BLaER1 treated with 17β-estradiol and CSF1 and Interleukin-3, amounts not matched to agents 10 nM and 100 nM (cell line): ENCODE data around the gene PAX6.
"Not testable (repeated sequence)": the region's sequence is repeated elsewhere in the genome, so short reads cannot be mapped to it uniquely, and the experiment has no call there.

Experiments
- H3K27ac ChIP-seq, 11 experiments: shearing (Covaris generic); formaldehyde crosslinking; 2 replicates each; pipeline ENCODE4 v1.8.1; 2022
- H3K27me3 ChIP-seq, 11 experiments: shearing (Covaris generic); formaldehyde crosslinking; 2 replicates each; pipeline ENCODE4 v1.8.1; 2022
- H3K36me3 ChIP-seq, 11 experiments: shearing (Covaris generic); formaldehyde crosslinking; 2 replicates each; pipeline ENCODE4 v1.8.1; 2022
- H3K4me1 ChIP-seq, 10 experiments: shearing (Covaris generic); formaldehyde crosslinking; 2 replicates each; pipeline ENCODE4 v1.8.1; 2022
- H3K4me2 ChIP-seq, 11 experiments: shearing (Covaris generic); formaldehyde crosslinking; 2 replicates each; pipeline ENCODE4 v1.8.1; 2022
- H3K4me3 ChIP-seq, 10 experiments: shearing (Covaris generic); formaldehyde crosslinking; 2 replicates each; pipeline ENCODE4 v1.8.1; 2022
- H3K9ac ChIP-seq, 11 experiments: shearing (Covaris generic); formaldehyde crosslinking; 2 replicates each; pipeline ENCODE4 v1.8.1; 2022
- H3K9me3 ChIP-seq, 11 experiments: shearing (Covaris generic); formaldehyde crosslinking; replicated peaks in 1 of 11; 2 replicates each; pipeline ENCODE4 v1.8.1; 2022
- H4K20me1 ChIP-seq, 11 experiments: shearing (Covaris generic); formaldehyde crosslinking; 2 replicates each; pipeline ENCODE4 v1.8.1; 2022
- Cebpa-rat ChIP-seq, 11 experiments: shearing (Covaris generic); IDR thresholded peaks; 2 replicates each; pipeline ENCODE4 v1.8.1; 2022

The PAX6 gene

GRCh38 chr11:31768749-31769640 lies 42.1 kb downstream of the PAX6 start:
- Histone ChIP-seq H3K9ac (no peak overlapping the region), H3K4me3 (no peak overlapping the region), H3K4me2 (no peak overlapping the region), H3K27ac (no peak overlapping the region), H4K20me1 (no peaks in the 10 kb centered on the region), H3K9me3 (no peaks in the 10 kb centered on the region), H3K4me1 (no peaks in the 10 kb centered on the region), H3K36me3 (peaks cover 0 to 8% (median 0%) of the 10 kb centered on the region in 11 experiments; a peak in 2 of 22 replicates), H3K27me3 (no peaks in the 10 kb centered on the region)
- no peak for TF ChIP-seq Cebpa-rat (IDR thresholded peaks at IDR 0.05)

GRCh38 chr11:31767685-31768084 lies 43.4 kb downstream of the PAX6 start:
- Histone ChIP-seq H3K4me3 (no peak overlapping the region), H3K36me3 (no peaks in the 10 kb centered on the region), H3K4me1 (no peaks in the 10 kb centered on the region), H3K9me3 (no peaks in the 10 kb centered on the region), H3K27me3 (no peaks in the 10 kb centered on the region), H3K27ac (no peak overlapping the region), H3K9ac (no peak overlapping the region), H3K4me2 (no peak overlapping the region), H4K20me1 (no peaks in the 10 kb centered on the region)
- TF ChIP-seq Cebpa-rat (IDR thresholded peaks at IDR 0.05): no peak

- H3K27ac ChIP-seq: no peak overlapping the region
- H3K27me3 ChIP-seq: no peaks in the 10 kb centered on the region
- no peak overlapping the region for H3K9ac ChIP-seq
- H3K4me3 ChIP-seq: no peak overlapping the region
- H3K4me2 ChIP-seq: no peak overlapping the region
- TF ChIP-seq Cebpa-rat (IDR thresholded peaks at IDR 0.05): no peak
- H4K20me1 ChIP-seq: no peaks in the 10 kb centered on the region
- H3K4me1 ChIP-seq: no peaks in the 10 kb centered on the region
- no peaks in the 10 kb centered on the region for H3K9me3 ChIP-seq
- no peaks in the 10 kb centered on the region for H3K36me3 ChIP-seq
Measured at GRCh38 chr11:31767066-31767465, 44.1 kb downstream of the PAX6 start.

DNA sequence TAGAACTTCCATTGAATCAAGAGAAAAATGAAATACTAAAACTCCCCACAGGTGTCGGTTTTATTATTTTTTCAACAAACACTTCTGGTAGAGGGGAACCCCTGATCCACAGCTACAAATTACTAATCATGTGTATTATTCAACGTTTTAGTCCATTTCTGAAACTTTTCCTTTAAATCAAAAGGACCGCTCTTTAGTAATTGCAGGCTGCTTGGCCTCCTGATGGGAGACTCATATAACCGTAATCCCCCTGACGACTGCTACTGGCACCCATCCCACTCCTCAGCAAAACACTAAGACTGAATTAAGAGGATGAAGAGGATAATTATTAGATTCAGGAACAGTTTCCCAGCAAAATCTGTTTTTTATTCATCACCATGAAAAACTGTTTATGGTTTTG lies 46.4 kb downstream of the PAX6 start:
- TF ChIP-seq Cebpa-rat (IDR thresholded peaks at IDR 0.05): no peak
- Histone ChIP-seq H3K9me3 (no peaks in the 10 kb centered on the region), H3K4me2 (no peak overlapping the region), H3K4me1 (no peaks in the 10 kb centered on the region), H3K36me3 (no peaks in the 10 kb centered on the region), H3K27ac (no peak overlapping the region), H3K27me3 (no peaks in the 10 kb centered on the region), H4K20me1 (no peaks in the 10 kb centered on the region), H3K9ac (no peak overlapping the region), H3K4me3 (no peak overlapping the region)

GRCh38 chr11:31764261-31764660 lies 46.9 kb downstream of the PAX6 start:
- H3K27ac ChIP-seq: no peak overlapping the region
- no peaks in the 10 kb centered on the region for H3K4me1 ChIP-seq
- no peak overlapping the region for H3K9ac ChIP-seq
- no peak overlapping the region for H3K4me2 ChIP-seq
- H3K27me3 ChIP-seq: no peaks in the 10 kb centered on the region
- no peak overlapping the region for H3K4me3 ChIP-seq
- TF ChIP-seq Cebpa-rat (IDR thresholded peaks at IDR 0.05): no peak
- no peaks in the 10 kb centered on the region for H3K36me3 ChIP-seq
- H4K20me1 ChIP-seq: no peaks in the 10 kb centered on the region
- H3K9me3 ChIP-seq: no peaks in the 10 kb centered on the region

DNA sequence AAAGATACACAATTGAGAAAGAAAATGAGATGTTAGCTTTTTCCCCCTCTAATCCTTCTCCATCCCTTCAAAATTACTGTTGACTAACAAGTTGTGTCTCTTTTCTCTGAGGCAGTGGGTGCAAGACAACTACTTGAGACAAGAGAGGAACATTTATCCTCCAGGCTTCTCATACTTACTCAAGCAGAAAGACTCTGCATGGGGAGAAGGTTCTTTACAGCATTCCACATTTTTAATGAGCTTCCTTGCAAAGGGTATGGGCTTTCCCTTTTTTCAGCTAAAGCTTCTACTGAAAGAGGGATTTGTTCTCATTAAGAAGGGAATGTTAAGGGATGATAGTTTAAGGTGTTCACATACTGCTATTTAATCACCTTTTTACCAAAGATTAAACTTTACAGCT lies 47.8 kb downstream of the PAX6 start:
- Histone ChIP-seq H3K4me3 (no peak overlapping the region), H3K9ac (no peak overlapping the region), H3K27ac (no peak overlapping the region), H3K27me3 (no peaks in the 10 kb centered on the region), H3K4me1 (no peaks in the 10 kb centered on the region), H4K20me1 (no peaks in the 10 kb centered on the region), H3K4me2 (no peak overlapping the region), H3K9me3 (no peaks in the 10 kb centered on the region), H3K36me3 (no peaks in the 10 kb centered on the region)
- TF ChIP-seq Cebpa-rat (IDR thresholded peaks at IDR 0.05): no peak

DNA sequence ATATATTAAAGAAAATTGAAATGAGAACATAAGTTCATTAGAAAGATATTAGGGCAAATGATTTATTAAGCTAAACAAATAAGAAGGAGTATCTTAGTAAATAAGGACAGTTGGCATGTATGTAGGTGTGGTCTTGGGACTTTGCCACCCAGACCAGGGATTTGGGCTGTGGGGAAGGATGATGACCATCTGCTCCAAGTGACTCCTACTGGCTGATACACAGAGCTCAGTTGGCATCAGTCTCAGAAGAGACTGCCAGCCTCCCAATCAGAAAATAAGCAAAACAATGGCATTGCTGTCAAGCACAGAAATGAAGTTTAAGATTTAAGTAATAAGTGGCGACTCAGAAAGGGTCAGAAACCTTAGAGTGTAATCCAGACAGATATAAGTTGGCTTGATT lies 49.5 kb downstream of the PAX6 start:
- no peak overlapping the region for H3K4me2 ChIP-seq
- no peaks in the 10 kb centered on the region for H3K27me3 ChIP-seq
- H3K36me3 ChIP-seq: no peaks in the 10 kb centered on the region
- H3K9me3 ChIP-seq: no peaks in the 10 kb centered on the region
- H4K20me1 ChIP-seq: no peaks in the 10 kb centered on the region
- H3K4me1 ChIP-seq: no peaks in the 10 kb centered on the region
- no peak overlapping the region for H3K27ac ChIP-seq
- H3K4me3 ChIP-seq: no peak overlapping the region
- TF ChIP-seq Cebpa-rat (IDR thresholded peaks at IDR 0.05): no peak
- H3K9ac ChIP-seq: no peak overlapping the region

GRCh38 chr11:31757260-31757835 lies 53.8 kb downstream of the PAX6 start:
- no peaks in the 10 kb centered on the region for H4K20me1 ChIP-seq
- TF ChIP-seq Cebpa-rat (IDR thresholded peaks at IDR 0.05): no peak
- no peak overlapping the region for H3K4me2 ChIP-seq
- H3K4me1 ChIP-seq: no peaks in the 10 kb centered on the region
- no peak overlapping the region for H3K27ac ChIP-seq
- no peaks in the 10 kb centered on the region for H3K36me3 ChIP-seq
- H3K27me3 ChIP-seq: no peaks in the 10 kb centered on the region
- no peak overlapping the region for H3K4me3 ChIP-seq
- H3K9ac ChIP-seq: no peak overlapping the region
- no peaks in the 10 kb centered on the region for H3K9me3 ChIP-seq

DNA sequence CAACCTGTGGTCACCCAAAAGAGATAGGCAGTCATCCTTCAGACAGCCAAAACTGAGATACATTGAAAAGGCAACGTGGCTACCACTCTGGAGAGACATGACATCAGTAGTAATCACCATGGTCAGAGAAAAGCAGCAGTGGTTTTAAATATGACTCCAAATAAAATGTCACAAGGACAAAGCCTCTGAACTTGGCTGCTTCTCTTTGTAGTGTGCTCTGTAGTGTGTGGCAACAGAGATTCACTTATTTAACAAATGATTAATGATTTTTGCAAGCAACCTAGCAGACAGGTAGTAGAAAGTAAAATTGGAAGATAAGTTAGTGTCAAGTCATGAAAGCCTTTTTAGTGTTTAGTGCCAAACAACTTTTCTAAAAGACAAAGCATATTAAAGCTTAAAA lies 63.5 kb downstream of the PAX6 start:
- Histone ChIP-seq H3K36me3 (no peaks in the 10 kb centered on the region), H3K4me2 (no peak overlapping the region), H3K27me3 (no peaks in the 10 kb centered on the region), H3K4me1 (no peaks in the 10 kb centered on the region), H3K9me3 (no peaks in the 10 kb centered on the region), H3K9ac (no peak overlapping the region), H3K4me3 (no peak overlapping the region), H4K20me1 (no peaks in the 10 kb centered on the region), H3K27ac (no peak overlapping the region)
- TF ChIP-seq Cebpa-rat (IDR thresholded peaks at IDR 0.05): no peak

DNA sequence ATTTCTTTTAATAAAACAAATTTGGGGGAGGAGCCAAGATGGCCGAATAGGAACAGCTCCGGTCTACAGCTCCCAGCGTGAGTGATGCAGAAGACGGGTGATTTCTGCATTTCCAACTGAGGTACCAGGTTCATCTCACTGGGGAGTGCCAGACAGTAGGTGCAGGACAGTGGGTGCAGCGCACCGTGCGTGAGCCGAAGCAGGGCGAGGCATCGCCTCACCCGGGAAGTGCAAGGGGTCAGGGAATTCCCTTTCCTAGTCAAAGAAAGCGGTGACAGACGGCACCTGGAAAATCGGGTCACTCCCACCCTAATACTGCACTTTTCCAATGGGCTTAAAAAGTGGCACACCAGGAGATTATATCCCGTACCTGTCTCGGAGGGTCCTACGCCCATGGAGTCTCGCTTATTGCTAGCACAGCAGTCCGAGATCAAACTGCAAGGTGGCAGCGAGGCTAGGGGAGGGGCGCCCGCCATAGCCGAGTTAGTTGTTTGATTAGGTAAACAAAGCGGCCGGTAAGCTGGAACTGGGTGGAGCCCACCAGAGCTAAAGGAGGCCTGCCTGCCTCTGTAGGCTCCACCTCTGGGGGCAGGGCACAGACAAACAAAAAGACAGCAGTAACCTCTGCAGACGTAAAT lies 70.3 kb downstream of the PAX6 start:
- H4K20me1 ChIP-seq, H3K27me3 ChIP-seq, H3K4me1 ChIP-seq, H3K27ac ChIP-seq, H3K36me3 ChIP-seq, H3K4me2 ChIP-seq, H3K9ac ChIP-seq, H3K4me3 ChIP-seq: not testable (repeated sequence)
- H3K9me3 ChIP-seq: peaks cover 0 to 16% (median 9%) of the 10 kb centered on the region in 11 experiments; a peak in 7 of 22 replicates
